Retina (tissue), 1 donor: ENCODE results near the gene PLCB4.

Source experiments
- DNase-seq: peaks from one replicate; pipeline ENCODE4 v3.0.0-alpha.2; 2016

PLCB4 gene

GRCh38 chr20:9228774-9229450, 160.0 kb downstream of the PLCB4 start:
- no peak for DNase-seq

- DNase-seq: no peak
Observed at GRCh38 chr20:9230406-9230805, 161.5 kb downstream of the PLCB4 start.

GRCh38 chr20:9233804-9234203, 164.9 kb downstream of the PLCB4 start:
- no peak for DNase-seq

- DNase-seq: no peak
Observed at GRCh38 chr20:9235518-9235917, 166.6 kb downstream of the PLCB4 start.

- DNase-seq: no peak
Observed at GRCh38 chr20:9236458-9236857, 167.6 kb downstream of the PLCB4 start.

GRCh38 chr20:9241232-9241692, 172.4 kb downstream of the PLCB4 start:
- no peak for DNase-seq

- DNase-seq: no peak
Observed at GRCh38 chr20:9241721-9242427, 173.0 kb downstream of the PLCB4 start.

- no peak for DNase-seq
Observed at GRCh38 chr20:9243986-9244385, 175.1 kb downstream of the PLCB4 start.

- no peak for DNase-seq
Observed at GRCh38 chr20:9244811-9245210, 175.9 kb downstream of the PLCB4 start.

GRCh38 chr20:9246731-9247130, 177.8 kb downstream of the PLCB4 start:
- no peak for DNase-seq

GRCh38 chr20:9250511-9250910, 181.6 kb downstream of the PLCB4 start:
- no peak for DNase-seq

- DNase-seq: no peak
Observed at GRCh38 chr20:9253006-9253539, 184.2 kb downstream of the PLCB4 start.

GRCh38 chr20:9255171-9255570, 186.3 kb downstream of the PLCB4 start:
- no peak for DNase-seq

- no peak for DNase-seq
Observed at GRCh38 chr20:9256393-9256792, 187.5 kb downstream of the PLCB4 start.

- DNase-seq: no peak
Observed at GRCh38 chr20:9258901-9259300, 190.0 kb downstream of the PLCB4 start.

GRCh38 chr20:9260027-9260426, 191.1 kb downstream of the PLCB4 start:
- no peak for DNase-seq

- DNase-seq: no peak
Observed at GRCh38 chr20:9261781-9262180, 192.9 kb downstream of the PLCB4 start.

GRCh38 chr20:9262653-9263194, 193.8 kb downstream of the PLCB4 start:
- no peak for DNase-seq

GRCh38 chr20:9269280-9269971, 200.5 kb downstream of the PLCB4 start:
- DNase-seq: no peak

- DNase-seq: no peak
Observed at GRCh38 chr20:9270831-9271230, 201.9 kb downstream of the PLCB4 start.

- DNase-seq: no peak
Observed at GRCh38 chr20:9276966-9277468, 208.1 kb downstream of the PLCB4 start.

- DNase-seq: no peak
Observed at GRCh38 chr20:9279918-9280401, 211.1 kb downstream of the PLCB4 start.

GRCh38 chr20:9280666-9281065, 211.8 kb downstream of the PLCB4 start:
- DNase-seq: no peak
